Psoas muscle (tissue), 8 donors: Measurements from ENCODE around the gene LRRTM4. TPM values are rescaled to one million over a fixed set of nuclear protein-coding genes. Genes with fewer than 3 reads are reported as not detected.

Experiments
- ATAC-seq, 4 donors: fragments of 200-7000 bp; cut with Tn5 transposase; one replicate each; pipeline ENCODE4 v1.9.1; 2020; ENCODE audit warnings: moderate library complexity in 3 of 4, mild to moderate bottlenecking in 2 of 4
- DNase-seq, 2 donors: peaks; one replicate each; pipeline ENCODE4 v3.0.0-alpha.2; 2020
- H3K27ac ChIP-seq: fragments of 200-600 bp; one replicate; pipeline ENCODE4 v1.8.0; 2022
- H3K27me3 ChIP-seq, 3 donors: fragments of 200-600 bp in 1 of 3; one replicate each; pipeline versions ENCODE4 v1.6.1 to v1.8.0; 2013 to 2022; ENCODE audit warnings: low read length in 2 of 3, mild to moderate bottlenecking in 2 of 3, moderate library complexity in 1 of 3; ENCODE audit not compliant: insufficient read depth in 3 of 3
- H3K36me3 ChIP-seq, 2 donors: fragments of 200-600 bp in 1 of 2; one replicate each; pipeline versions ENCODE4 v1.6.1 to v1.8.0; 2013 to 2022; ENCODE audit warnings: low read depth in 1 of 2, mild to moderate bottlenecking in 1 of 2, moderate library complexity in 1 of 2; ENCODE audit not compliant: insufficient read depth in 1 of 2
- H3K4me1 ChIP-seq: fragments of 200-600 bp; one replicate; pipeline ENCODE4 v1.8.0; 2022
- H3K4me3 ChIP-seq: fragments of 200-600 bp; one replicate; pipeline ENCODE4 v1.8.0; 2022; ENCODE audit warnings: mild to moderate bottlenecking
- H3K9me3 ChIP-seq: fragments of 200-600 bp; one replicate; pipeline ENCODE4 v1.8.0; 2022
- CTCF ChIP-seq: fragments of 200-600 bp; IDR thresholded peaks from one replicate; pipeline ENCODE4 v1.8.0; 2022; ENCODE audit warnings: antibody characterized with exemption
- WGBS, 3 donors: extraction: QIAGEN DNeasy Blood & Tissue Kit; methylation state at CpG; one replicate each; pipeline versions ENCODE4 v1.1.6 to v1.1.7; 2013; 5-methylcytosine and 5-hydroxymethylcytosine counted together
- intact Hi-C, 2 donors: fragments of 100-400 bp; cut with DNase I; formaldehyde crosslinking; loops; one replicate each; pipeline versions ENCODE4 v1.11.0 to v1.14.2; 2022
- polyA plus RNA-seq, 3 donors: library from polyadenylated mRNA; stranded (reverse); fragments of 200-250 nt; gene quantifications; one replicate each; pipeline ENCODE4 v1.2.3, GENCODE V29; 2013
- total RNA-seq, 4 donors: library from RNA; stranded (reverse); fragmentation: NEBNext Ultra II Directional in 2 of 4; extraction: Animal tissue kit (Norgen Biotek cat#: 25700) in 2 of 4; gene quantifications; one replicate each; pipeline versions ENCODE4 v1.2.1 to v1.2.4, GENCODE V29; 2021 to 2023
- donor health status: healthy with polysubstance abuse.
- donor health status: DM: no; HTN: no; CAD: no; lungs with moderate emphysema.
- donor health status: Bipolar disorder and iron deficiency.
- donor health status: healthy.
- donor health status: DM: yes; HTN: yes; CAD: no.
- donor health status: DM: no; HTN: no; CAD: no.
- donor health status: DM: no; HTN: no; CAD: no.
- donor health status: DM: yes; HTN: yes; CAD: no.

LRRTM4 gene
- total and polyA plus RNA-seq, 7 donors, result 0.03 to 0.86 (median 0.25) TPM; not detected in 1

GRCh38 chr2:77513191-77513590 lies 9.0 kb downstream of the LRRTM4 start:
- Histone ChIP-seq H3K4me1 (no peaks in the 10 kb centered on the region), H3K4me3 (no peak overlapping the region), H3K36me3 (no peaks in the 10 kb centered on the region), H3K27me3 (no peaks in the 10 kb centered on the region), H3K9me3 (no peaks in the 10 kb centered on the region), H3K27ac (no peak overlapping the region)
- DNase-seq (no peak), ATAC-seq (peak in 1 of 4 donors; percentile 67)
- intact Hi-C loops, result no loop called here
- TF ChIP-seq CTCF, result no peak
- 76 to 79% (median 78%) methylated on average over 4 of the region's 4 CpGs for WGBS, 3 donors

DNA sequence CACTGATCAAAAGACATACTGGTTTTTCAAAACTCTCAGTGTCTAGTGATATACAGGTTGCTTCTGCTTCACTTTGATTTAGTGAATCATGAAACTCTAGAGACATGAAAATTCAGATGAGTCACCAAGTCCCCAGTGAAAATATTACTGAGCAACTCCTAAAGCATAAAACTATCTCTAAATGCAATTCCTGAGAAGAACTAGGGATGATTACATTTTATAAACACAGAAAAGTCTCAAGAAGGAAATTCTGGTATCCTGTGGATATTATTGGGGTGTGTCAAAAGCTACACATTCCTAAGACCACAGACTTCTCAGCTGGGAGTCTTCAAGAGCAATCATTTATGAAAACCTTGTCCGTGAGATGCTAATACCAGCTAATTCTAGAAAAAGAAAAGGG lies 9.7 kb downstream of the LRRTM4 start:
- Histone ChIP-seq H3K27ac (no peak overlapping the region), H3K4me1 (no peaks in the 10 kb centered on the region), H3K4me3 (no peak overlapping the region), H3K36me3 (no peaks in the 10 kb centered on the region), H3K9me3 (no peaks in the 10 kb centered on the region), H3K27me3 (no peaks in the 10 kb centered on the region)
- DNase-seq (no peak), ATAC-seq (peak in 1 of 4 donors; percentile 54)
- no peak for TF ChIP-seq CTCF
- 38 to 49% (median 43%) methylated on average over 1 of the region's 1 CpG for WGBS, 3 donors
- intact Hi-C loops, result no loop called here

- Histone ChIP-seq H3K36me3 (no peaks in the 10 kb centered on the region), H3K27me3 (no peaks in the 10 kb centered on the region), H3K4me1 (no peaks in the 10 kb centered on the region), H3K9me3 (no peaks in the 10 kb centered on the region), H3K4me3 (no peak overlapping the region), H3K27ac (no peak overlapping the region)
- no peak for ATAC-seq
- DNase-seq, result no peak
- no peak for TF ChIP-seq CTCF
- 91 to 97% (median 96%) methylated on average over 1 of the region's 1 CpG for WGBS, 3 donors
- intact Hi-C loops, result no loop called here
Measured at GRCh38 chr2:77508511-77508910, 13.7 kb downstream of the LRRTM4 start.

GRCh38 chr2:77507657-77508056 lies 14.5 kb downstream of the LRRTM4 start:
- ATAC-seq (no peak), DNase-seq (no peak)
- no peaks in the 10 kb centered on the region for H3K36me3 ChIP-seq
- intact Hi-C loops, result no loop called here
- WGBS, 3 donors, result 88 to 92% (median 90%) methylated on average over 6 of the region's 6 CpGs
- no peaks in the 10 kb centered on the region for H3K4me1 ChIP-seq
- H3K9me3 ChIP-seq, result no peaks in the 10 kb centered on the region
- no peak overlapping the region for H3K4me3 ChIP-seq
- no peak overlapping the region for H3K27ac ChIP-seq
- TF ChIP-seq CTCF, result no peak
- no peaks in the 10 kb centered on the region for H3K27me3 ChIP-seq

- H3K27me3 ChIP-seq, result no peaks in the 10 kb centered on the region
- H3K36me3 ChIP-seq, result no peaks in the 10 kb centered on the region
- 56 to 71% (median 59%) methylated on average over 7 of the region's 7 CpGs for WGBS, 3 donors
- no peak for ATAC-seq
- H3K9me3 ChIP-seq, result no peaks in the 10 kb centered on the region
- no peak for TF ChIP-seq CTCF
- H3K27ac ChIP-seq, result no peak overlapping the region
- intact Hi-C loops, result no loop called here
- no peaks in the 10 kb centered on the region for H3K4me1 ChIP-seq
- no peak for DNase-seq
- no peak overlapping the region for H3K4me3 ChIP-seq
Measured at GRCh38 chr2:77488141-77488540, 34.0 kb downstream of the LRRTM4 start.
